Kidney capillary endothelial cell (primary cell): Measurements from ENCODE around the gene TRIM62.

Experiments
- DNase-seq: peaks from one replicate; pipeline ENCODE4 v3.0.0-alpha.2; 2018; ENCODE audit warnings: low spot score

TRIM62 gene

GRCh38 chr1:33098371-33098770 lies 83.5 kb downstream of the TRIM62 start:
- DNase-seq = no peak

DNA sequence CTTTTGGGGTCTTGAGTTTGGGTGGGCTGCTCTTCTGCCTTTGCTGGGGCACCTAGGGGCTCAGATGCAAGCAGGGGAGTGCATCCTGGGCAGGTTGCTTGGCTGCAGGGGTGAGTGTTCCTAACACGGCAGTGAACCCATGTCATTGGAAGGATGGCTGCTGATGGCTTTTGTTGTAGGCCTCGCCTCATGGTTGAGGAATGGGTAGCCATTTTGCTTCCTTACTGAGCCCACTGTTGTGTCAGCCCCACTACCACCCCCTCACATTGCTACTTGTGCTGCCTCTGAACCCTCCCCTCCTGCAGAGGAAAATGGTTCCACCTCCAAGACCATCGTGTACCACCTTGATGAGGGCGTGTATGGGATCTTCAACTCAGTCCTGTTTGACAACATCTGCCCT lies 84.1 kb downstream of the TRIM62 start:
- no peak for DNase-seq

- DNase-seq = no peak
These were observed 84.7 kb downstream of the TRIM62 start for GRCh38 chr1:33097137-33097611.

DNA sequence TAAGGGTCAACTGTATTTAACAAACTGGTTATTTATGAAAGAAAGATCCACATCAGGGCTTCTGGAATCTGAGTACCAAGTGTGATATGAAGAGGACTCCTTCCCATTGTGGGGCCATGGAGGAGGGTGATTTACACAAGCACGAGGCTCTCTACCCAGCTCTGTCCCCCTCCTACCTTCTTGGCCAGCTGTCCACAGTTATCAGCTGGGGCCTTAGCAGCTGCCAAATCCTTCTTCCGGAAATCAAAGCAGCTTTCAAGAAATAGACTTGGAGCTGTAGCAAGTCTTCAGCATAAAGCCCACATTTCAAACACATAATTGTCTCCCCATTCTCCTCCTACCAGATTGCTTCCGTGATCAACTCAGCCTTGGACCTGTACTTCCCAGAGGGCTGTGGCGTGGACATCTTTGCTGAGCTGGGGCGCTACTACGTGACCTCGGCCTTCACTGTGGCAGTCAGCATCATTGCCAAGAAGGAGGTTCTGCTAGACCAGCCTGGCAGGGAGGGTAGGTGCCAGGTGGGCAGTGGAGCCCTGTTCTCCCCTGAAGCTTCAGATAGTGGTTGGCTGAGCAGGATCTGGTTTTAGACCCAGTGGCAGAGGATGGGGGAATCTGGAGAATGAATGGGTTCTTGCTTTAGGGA lies 85.4 kb downstream of the TRIM62 start:
- no peak for DNase-seq
